PFSK-1 (cell line): ENCODE results near the gene RGS12.

ENCODE experiments used
- FOXP2 ChIP-seq: optimal IDR thresholded peaks from 2 replicates; pipeline ENCODE3; 2011; ENCODE audit warnings: borderline replicate concordance, control low read depth, inconsistent platforms; ENCODE audit not compliant: insufficient read depth; ENCODE audit errors: extremely low read length, extremely low read depth
- POLR2AphosphoS5 ChIP-seq: IDR thresholded peaks from 2 replicates; pipeline ENCODE4 v1.6.1; 2012; ENCODE audit warnings: low read depth, mild to moderate bottlenecking, control low read depth, low read length, moderate library complexity
- REST ChIP-seq, 2 experiments: IDR thresholded peaks; 2 replicates each; pipeline versions ENCODE4 v1.6.1 to v1.8.0; 2011 to 2012; ENCODE audit warnings: low read depth in 2 of 2, low read length in 2 of 2, control low read depth in 1 of 2, inconsistent platforms in 1 of 2, mild to moderate bottlenecking in 1 of 2, moderate library complexity in 1 of 2; ENCODE audit not compliant: insufficient read depth in 1 of 2
- SIN3A ChIP-seq: IDR thresholded peaks from 2 replicates; pipeline ENCODE4 v1.6.1; 2012; ENCODE audit warnings: mild to moderate bottlenecking, low read length, moderate library complexity, borderline replicate concordance; ENCODE audit not compliant: insufficient read depth
- TAF1 ChIP-seq: IDR thresholded peaks from 2 replicates; pipeline ENCODE4 v1.6.1; 2012; ENCODE audit warnings: low read length, control low read depth, borderline replicate concordance; ENCODE audit not compliant: insufficient read depth

Gene RGS12

GRCh38 chr4:3302786-3303564 lies 10.2 kb downstream of the RGS12 start:
- TF ChIP-seq SIN3A (no peak), REST (IDR thresholded peaks at IDR 0.05; ENCODE audit: insufficient read depth in 1 of 2, low read depth in 2 of 2, low read length in 2 of 2) (no peak), POLR2AphosphoS5 (no peak), FOXP2 (no peak), TAF1 (no peak)

DNA sequence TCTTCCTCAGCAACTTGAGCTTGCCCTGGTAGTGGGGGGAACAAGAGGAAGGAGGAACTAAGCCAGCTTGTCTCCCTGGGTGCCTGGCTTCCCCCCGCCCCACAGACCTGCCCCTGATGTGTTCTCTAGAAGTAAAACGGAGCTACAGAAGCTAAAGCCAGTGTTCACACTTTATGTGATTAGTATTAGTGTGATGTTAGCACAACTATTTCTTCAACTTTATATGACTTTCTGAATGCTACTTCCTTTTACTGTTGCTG lies 10.7 kb downstream of the RGS12 start:
- TF ChIP-seq REST (IDR thresholded peaks at IDR 0.05; ENCODE audit: insufficient read depth in 1 of 2, low read depth in 2 of 2, low read length in 2 of 2) (no peak), SIN3A (no peak), POLR2AphosphoS5 (no peak), FOXP2 (no peak), TAF1 (no peak)

GRCh38 chr4:3303923-3304710 lies 11.3 kb downstream of the RGS12 start:
- TF ChIP-seq FOXP2 = no peak
- no peak for TF ChIP-seq SIN3A
- no peak for TF ChIP-seq POLR2AphosphoS5

DNA sequence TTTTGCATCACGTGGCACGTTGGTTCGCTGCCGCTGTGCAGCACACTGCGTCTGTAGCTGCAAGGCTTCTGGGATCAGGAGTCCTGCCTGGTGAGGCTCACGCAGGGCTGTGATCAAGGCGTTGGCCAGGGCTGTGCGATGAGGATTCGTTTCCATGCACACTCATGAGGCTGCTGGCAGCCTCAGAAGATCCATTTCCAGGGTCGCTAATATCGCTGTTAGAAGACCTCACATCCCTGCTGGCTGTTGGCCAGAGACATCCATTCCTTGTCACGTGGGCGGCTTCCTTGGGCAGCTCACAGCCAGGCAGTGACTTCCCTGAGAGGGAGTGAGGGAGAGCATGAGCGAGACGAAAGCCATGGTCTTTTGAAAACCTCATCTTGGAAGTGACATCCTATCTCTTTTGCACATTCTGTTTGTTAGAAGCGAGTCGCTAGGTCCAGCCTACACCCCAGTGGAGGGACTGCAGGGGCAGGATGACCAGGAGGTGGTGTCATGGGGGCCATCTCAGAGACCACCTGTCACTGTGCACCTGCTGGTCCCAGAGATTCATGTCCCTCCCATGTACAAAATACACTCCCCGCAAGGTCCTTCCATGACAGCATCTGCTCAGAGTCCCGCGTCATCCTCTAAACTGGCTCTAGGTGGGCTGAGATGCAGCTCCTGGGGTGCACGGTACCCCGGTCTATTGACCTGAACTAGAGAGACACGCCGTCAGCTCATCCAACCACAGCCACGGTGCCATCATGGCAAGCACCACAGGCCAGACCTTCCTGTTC lies 12.2 kb downstream of the RGS12 start:
- TF ChIP-seq SIN3A (no peak), TAF1 (no peak), POLR2AphosphoS5 (no peak), FOXP2 (no peak), REST (IDR thresholded peaks at IDR 0.05; ENCODE audit: insufficient read depth in 1 of 2, low read depth in 2 of 2, low read length in 2 of 2) (no peak)

GRCh38 chr4:3305610-3306371 lies 13.0 kb downstream of the RGS12 start:
- no peak for TF ChIP-seq SIN3A
- no peak for TF ChIP-seq REST (IDR thresholded peaks at IDR 0.05; ENCODE audit: insufficient read depth in 1 of 2, low read depth in 2 of 2, low read length in 2 of 2)
- TF ChIP-seq TAF1 = no peak
- no peak for TF ChIP-seq POLR2AphosphoS5
- no peak for TF ChIP-seq FOXP2
